T-helper 2 cell treated with Interferon-gamma antibody and Interleukin-4, amounts not matched to agents 5 μg/mL and 100 μg/mL, for 36 hours (primary cell): Measurements from ENCODE around the gene CYGB.

Experiments
- DNase-seq: peaks from one replicate; pipeline ENCODE4 v3.0.0; 2021; ENCODE audit warnings: low spot score
- H3K27ac Mint-ChIP-seq: one replicate; pipeline ENCODE4 v1.8.0; 2021; ENCODE audit warnings: mild to moderate bottlenecking, mixed read lengths
- H3K27me3 Mint-ChIP-seq: one replicate; pipeline ENCODE4 v1.8.0; 2021; ENCODE audit warnings: low read depth, mixed read lengths
- H3K36me3 Mint-ChIP-seq: one replicate; pipeline ENCODE4 v1.8.0; 2021; ENCODE audit warnings: low read depth, mixed read lengths
- H3K4me1 Mint-ChIP-seq: one replicate; pipeline ENCODE4 v1.8.0; 2021; ENCODE audit warnings: low read depth, mixed read lengths
- H3K4me3 Mint-ChIP-seq: one replicate; pipeline ENCODE4 v1.8.0; 2022; ENCODE audit warnings: mild to moderate bottlenecking, moderate library complexity, mixed read lengths
- H3K9me3 Mint-ChIP-seq: one replicate; pipeline ENCODE4 v1.8.0; 2021; ENCODE audit warnings: mixed read lengths

The CYGB gene

DNA sequence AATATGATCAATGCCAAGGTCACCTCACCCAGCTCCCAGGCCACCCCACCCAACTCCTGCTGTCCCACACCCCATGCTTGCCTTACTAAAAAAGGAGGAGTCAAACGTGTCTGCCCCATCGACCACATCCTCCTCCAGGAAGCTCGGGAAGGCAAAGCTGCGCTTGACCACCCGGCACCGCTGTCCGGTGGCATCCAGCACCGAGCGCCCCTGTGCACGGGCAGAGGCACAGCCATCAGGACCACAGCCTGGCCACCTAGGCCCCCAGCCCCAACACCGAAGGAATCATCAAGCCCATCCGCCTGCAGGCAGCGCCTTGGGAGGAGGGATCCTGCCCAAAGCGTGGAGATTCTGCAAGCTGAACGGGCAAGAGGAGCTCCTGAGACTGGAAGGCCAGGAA is 59.9 kb downstream of the CYGB start:
- no peak overlapping the region for H3K4me3 Mint-ChIP-seq
- peaks cover 2% of the 10 kb centered on the region for H3K4me1 Mint-ChIP-seq
- no peaks in the 10 kb centered on the region for H3K9me3 Mint-ChIP-seq
- no peak overlapping the region for H3K27ac Mint-ChIP-seq
- H3K27me3 Mint-ChIP-seq = no peaks in the 10 kb centered on the region
- no peak for DNase-seq
- peaks cover 20% of the 10 kb centered on the region for H3K36me3 Mint-ChIP-seq
